Measurements from ENCODE around the gene SCARB1. TPM values are rescaled to one million over a fixed set of nuclear protein-coding genes. Genes with fewer than 3 reads are reported as not detected.

The SCARB1 gene
- total and polyA plus RNA-seq, 2 of the 13 experiments (the other 11 are each of a cell fraction or from before 2014, with no cell fraction given): 63.4 to 160 TPM

DNA sequence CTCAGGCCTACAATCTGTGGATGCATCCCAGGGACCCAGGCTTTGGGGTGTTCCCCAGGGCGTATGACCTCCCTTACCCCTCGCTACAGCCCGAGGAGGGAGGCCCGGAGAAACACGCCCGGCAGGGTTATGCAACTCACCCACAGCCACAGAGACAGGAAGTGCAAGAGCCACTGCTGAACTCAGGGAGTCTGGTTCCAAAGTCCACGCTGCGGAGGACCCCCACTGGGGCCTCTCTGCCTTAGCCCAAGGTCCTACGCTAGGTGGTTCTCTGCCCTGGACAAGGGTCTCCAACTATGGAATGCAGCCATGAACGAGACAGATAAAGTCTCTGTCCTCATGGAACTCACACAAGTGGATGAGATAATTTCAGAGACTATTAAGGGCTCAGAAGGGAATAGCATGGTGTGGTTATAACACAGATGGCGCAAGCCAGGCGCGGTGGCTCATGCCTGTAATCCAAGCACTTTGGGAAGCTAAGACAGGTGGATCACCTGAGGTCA lies 11.3 kb downstream of the SCARB1 start (continued):
- TF ChIP-seq, protein P1, sequence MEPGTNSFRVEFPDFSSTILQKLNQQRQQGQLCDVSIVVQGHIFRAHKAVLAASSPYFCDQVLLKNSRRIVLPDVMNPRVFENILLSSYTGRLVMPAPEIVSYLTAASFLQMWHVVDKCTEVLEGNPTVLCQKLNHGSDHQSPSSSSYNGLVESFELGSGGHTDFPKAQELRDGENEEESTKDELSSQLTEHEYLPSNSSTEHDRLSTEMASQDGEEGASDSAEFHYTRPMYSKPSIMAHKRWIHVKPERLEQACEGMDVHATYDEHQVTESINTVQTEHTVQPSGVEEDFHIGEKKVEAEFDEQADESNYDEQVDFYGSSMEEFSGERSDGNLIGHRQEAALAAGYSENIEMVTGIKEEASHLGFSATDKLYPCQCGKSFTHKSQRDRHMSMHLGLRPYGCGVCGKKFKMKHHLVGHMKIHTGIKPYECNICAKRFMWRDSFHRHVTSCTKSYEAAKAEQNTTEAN (CRISPR knock-in tag; conservative IDR thresholded peaks at IDR 0.05): no peak; the same call in 1 of the 2 replicates
- TF ChIP-seq ZSCAN9 (CRISPR knock-in tag; IDR thresholded peaks at IDR 0.05; ENCODE audit: borderline replicate concordance) (peak; percentile 80; the same call in 1 of the 2 replicates), PHF5A (CRISPR knock-in tag; IDR thresholded peaks at IDR 0.05; ENCODE audit: low read depth, unreplicated experiment) (peak; percentile 57), ERF (CRISPR knock-in tag; IDR thresholded peaks at IDR 0.05) (peak; percentile 94), ZNF839 (CRISPR knock-in tag; IDR thresholded peaks at IDR 0.05; ENCODE audit: borderline replicate concordance) (no peak), TBP (CRISPR knock-in tag; IDR thresholded peaks at IDR 0.05) (no peak), NFKB2 (CRISPR knock-in tag; IDR thresholded peaks at IDR 0.05; ENCODE audit: borderline replicate concordance) (peak; percentile 23; the same call in 1 of the 2 replicates), MED13 (CRISPR knock-in tag; IDR thresholded peaks at IDR 0.05) (no peak), RBM39 (IDR thresholded peaks at IDR 0.05; ENCODE audit: low read depth, low read length, poor library complexity, severe bottlenecking) (no peak)
- TF ChIP-seq, protein P2, sequence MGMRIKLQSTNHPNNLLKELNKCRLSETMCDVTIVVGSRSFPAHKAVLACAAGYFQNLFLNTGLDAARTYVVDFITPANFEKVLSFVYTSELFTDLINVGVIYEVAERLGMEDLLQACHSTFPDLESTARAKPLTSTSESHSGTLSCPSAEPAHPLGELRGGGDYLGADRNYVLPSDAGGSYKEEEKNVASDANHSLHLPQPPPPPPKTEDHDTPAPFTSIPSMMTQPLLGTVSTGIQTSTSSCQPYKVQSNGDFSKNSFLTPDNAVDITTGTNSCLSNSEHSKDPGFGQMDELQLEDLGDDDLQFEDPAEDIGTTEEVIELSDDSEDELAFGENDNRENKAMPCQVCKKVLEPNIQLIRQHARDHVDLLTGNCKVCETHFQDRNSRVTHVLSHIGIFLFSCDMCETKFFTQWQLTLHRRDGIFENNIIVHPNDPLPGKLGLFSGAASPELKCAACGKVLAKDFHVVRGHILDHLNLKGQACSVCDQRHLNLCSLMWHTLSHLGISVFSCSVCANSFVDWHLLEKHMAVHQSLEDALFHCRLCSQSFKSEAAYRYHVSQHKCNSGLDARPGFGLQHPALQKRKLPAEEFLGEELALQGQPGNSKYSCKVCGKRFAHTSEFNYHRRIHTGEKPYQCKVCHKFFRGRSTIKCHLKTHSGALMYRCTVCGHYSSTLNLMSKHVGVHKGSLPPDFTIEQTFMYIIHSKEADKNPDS (CRISPR knock-in tag; IDR thresholded peaks at IDR 0.05): no peak
- TF ChIP-seq, protein P3, sequence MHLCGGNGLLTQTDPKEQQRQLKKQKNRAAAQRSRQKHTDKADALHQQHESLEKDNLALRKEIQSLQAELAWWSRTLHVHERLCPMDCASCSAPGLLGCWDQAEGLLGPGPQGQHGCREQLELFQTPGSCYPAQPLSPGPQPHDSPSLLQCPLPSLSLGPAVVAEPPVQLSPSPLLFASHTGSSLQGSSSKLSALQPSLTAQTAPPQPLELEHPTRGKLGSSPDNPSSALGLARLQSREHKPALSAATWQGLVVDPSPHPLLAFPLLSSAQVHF (CRISPR knock-in tag; IDR thresholded peaks at IDR 0.05): no peak
- TF ChIP-seq, protein P4, sequence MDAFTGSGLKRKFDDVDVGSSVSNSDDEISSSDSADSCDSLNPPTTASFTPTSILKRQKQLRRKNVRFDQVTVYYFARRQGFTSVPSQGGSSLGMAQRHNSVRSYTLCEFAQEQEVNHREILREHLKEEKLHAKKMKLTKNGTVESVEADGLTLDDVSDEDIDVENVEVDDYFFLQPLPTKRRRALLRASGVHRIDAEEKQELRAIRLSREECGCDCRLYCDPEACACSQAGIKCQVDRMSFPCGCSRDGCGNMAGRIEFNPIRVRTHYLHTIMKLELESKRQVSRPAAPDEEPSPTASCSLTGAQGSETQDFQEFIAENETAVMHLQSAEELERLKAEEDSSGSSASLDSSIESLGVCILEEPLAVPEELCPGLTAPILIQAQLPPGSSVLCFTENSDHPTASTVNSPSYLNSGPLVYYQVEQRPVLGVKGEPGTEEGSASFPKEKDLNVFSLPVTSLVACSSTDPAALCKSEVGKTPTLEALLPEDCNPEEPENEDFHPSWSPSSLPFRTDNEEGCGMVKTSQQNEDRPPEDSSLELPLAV (CRISPR knock-in tag; conservative IDR thresholded peaks at IDR 0.05; ENCODE audit: low read depth): no peak
- TF ChIP-seq, protein P5, sequence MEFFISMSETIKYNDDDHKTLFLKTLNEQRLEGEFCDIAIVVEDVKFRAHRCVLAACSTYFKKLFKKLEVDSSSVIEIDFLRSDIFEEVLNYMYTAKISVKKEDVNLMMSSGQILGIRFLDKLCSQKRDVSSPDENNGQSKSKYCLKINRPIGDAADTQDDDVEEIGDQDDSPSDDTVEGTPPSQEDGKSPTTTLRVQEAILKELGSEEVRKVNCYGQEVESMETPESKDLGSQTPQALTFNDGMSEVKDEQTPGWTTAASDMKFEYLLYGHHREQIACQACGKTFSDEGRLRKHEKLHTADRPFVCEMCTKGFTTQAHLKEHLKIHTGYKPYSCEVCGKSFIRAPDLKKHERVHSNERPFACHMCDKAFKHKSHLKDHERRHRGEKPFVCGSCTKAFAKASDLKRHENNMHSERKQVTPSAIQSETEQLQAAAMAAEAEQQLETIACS (CRISPR knock-in tag; IDR thresholded peaks at IDR 0.05): no peak
- TF ChIP-seq, protein P6, sequence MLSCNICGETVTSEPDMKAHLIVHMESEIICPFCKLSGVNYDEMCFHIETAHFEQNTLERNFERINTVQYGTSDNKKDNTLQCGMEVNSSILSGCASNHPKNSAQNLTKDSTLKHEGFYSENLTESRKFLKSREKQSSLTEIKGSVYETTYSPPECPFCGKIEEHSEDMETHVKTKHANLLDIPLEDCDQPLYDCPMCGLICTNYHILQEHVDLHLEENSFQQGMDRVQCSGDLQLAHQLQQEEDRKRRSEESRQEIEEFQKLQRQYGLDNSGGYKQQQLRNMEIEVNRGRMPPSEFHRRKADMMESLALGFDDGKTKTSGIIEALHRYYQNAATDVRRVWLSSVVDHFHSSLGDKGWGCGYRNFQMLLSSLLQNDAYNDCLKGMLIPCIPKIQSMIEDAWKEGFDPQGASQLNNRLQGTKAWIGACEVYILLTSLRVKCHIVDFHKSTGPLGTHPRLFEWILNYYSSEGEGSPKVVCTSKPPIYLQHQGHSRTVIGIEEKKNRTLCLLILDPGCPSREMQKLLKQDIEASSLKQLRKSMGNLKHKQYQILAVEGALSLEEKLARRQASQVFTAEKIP (CRISPR knock-in tag; IDR thresholded peaks at IDR 0.05; ENCODE audit: borderline replicate concordance): no peak
